Bone marrow (tissue), 2 donors: ENCODE measurements around the gene OR4N2.
"Not testable (repeated sequence)": the region's sequence is repeated elsewhere in the genome, so short reads cannot be mapped to it uniquely, and the experiment has no call there.

Experiments
- DNase-seq, 2 donors: peaks; one replicate each; lab custom pipeline; 2025; lab: John Stamatoyannopoulos, UW

OR4N2 gene

GRCh38 chr14:19834203-19834848 lies 30.8 kb downstream of the OR4N2 start:
- not testable (repeated sequence) for DNase-seq

GRCh38 chr14:19838433-19838832 lies 34.9 kb downstream of the OR4N2 start:
- DNase-seq = no peak

- DNase-seq = no peak
Measured at GRCh38 chr14:19851365-19851764, 47.8 kb downstream of the OR4N2 start.

GRCh38 chr14:19866061-19866669 lies 62.6 kb downstream of the OR4N2 start:
- DNase-seq = not testable (repeated sequence)

GRCh38 chr14:19873178-19873577 lies 69.6 kb downstream of the OR4N2 start:
- DNase-seq = no peak

GRCh38 chr14:19874842-19875241 lies 71.3 kb downstream of the OR4N2 start, which contains the start of gene OR4K2:
OR4K2 (plus strand) TSS chr14:19875142; CDS start chr14:19876268, 1,126 bp downstream.
- no peak for DNase-seq

GRCh38 chr14:19878029-19878642 lies 74.6 kb downstream of the OR4N2 start:
- DNase-seq = peak in 1 of 2 donors; percentile 1
